Measurements from ENCODE around the gene RUVBL2. TPM values are rescaled to one million over a fixed set of nuclear protein-coding genes. Genes with fewer than 3 reads are reported as not detected.

The RUVBL2 gene
- total RNA-seq, 1 experiment from 2014 or later = 130 TPM

GRCh38 chr19:48986211-48986610 lies 7.5 kb upstream of the RUVBL2 start:
- no peak overlapping the region for H3K27ac ChIP-seq (ENCODE audit: insufficient read length, low read depth, low read length)
- no peak overlapping the region for H3K18ac ChIP-seq (ENCODE audit: insufficient read length, low read depth, low read length)
- Mint-ChIP-seq H3K9me3 (no peaks in the 10 kb centered on the region; a peak in 1 of 5 replicates), H3K27ac (no peak overlapping the region), H3K4me1 (peaks cover 12 to 13% of the 10 kb centered on the region in 2 experiments), H3K4me3 (no peak overlapping the region), H3K36me3 (ENCODE audit: insufficient read depth in 1 of 3, low read depth in 3 of 3) (peaks cover 29 to 75% (median 70%) of the 10 kb centered on the region in 3 experiments), H3K27me3 (ENCODE audit: low read depth) (no peaks in the 10 kb centered on the region)
- no peak overlapping the region for H3K4me2 ChIP-seq (ENCODE audit: insufficient read depth, insufficient read length, low read length)
- H3K79me2 ChIP-seq (ENCODE audit: insufficient read depth, low read length) = no peaks in the 10 kb centered on the region; the same call in 1 of the 2 replicates
- H2BK20ac ChIP-seq (ENCODE audit: low read depth, low read length, poor library complexity, severe bottlenecking) = no peak overlapping the region
- no peak overlapping the region for H2AK5ac ChIP-seq (ENCODE audit: insufficient read length, low read length)
- no peak overlapping the region for H4K5ac ChIP-seq (ENCODE audit: insufficient read length, low read depth, low read length)
- H3K56ac ChIP-seq (ENCODE audit: insufficient read length, low read depth, low read length) = no peak overlapping the region
- no peaks in the 10 kb centered on the region for H3K23me2 ChIP-seq (ENCODE audit: insufficient read length, low read depth, low read length, poor library complexity, severe bottlenecking)
- H3K9me3 ChIP-seq (ENCODE audit: control insufficient read depth, low read depth, low read length) = no peaks in the 10 kb centered on the region
- no peak overlapping the region for H3T11ph ChIP-seq (ENCODE audit: low read length)
- H3K27me3 ChIP-seq (ENCODE audit: insufficient read depth, low read length) = no peaks in the 10 kb centered on the region
- no peak overlapping the region for H4K8ac ChIP-seq (replicated peaks; ENCODE audit: insufficient read length, low read depth, low read length)
- DNase-seq = no peak
- no peak overlapping the region for H2BK15ac ChIP-seq (ENCODE audit: low read depth, low read length)
- no peak overlapping the region for H3K23ac ChIP-seq (ENCODE audit: insufficient read length, low read depth, low read length)
- H4K20me1 ChIP-seq (ENCODE audit: control insufficient read depth, insufficient read depth, insufficient read length) = no peaks in the 10 kb centered on the region
- H3K9ac ChIP-seq (ENCODE audit: extremely low read depth, insufficient read length, low read length) = no peak overlapping the region
- H3K4ac ChIP-seq (ENCODE audit: low read depth, low read length) = no peak overlapping the region
- H2BK12ac ChIP-seq (ENCODE audit: insufficient read length, low read depth, low read length) = no peak overlapping the region
- WGBS (ENCODE audit: extremely low coverage, insufficient read length, low lambda C conversion rate) = no CpG with 5 or more reads among the region's 3 CpGs
- H4K91ac ChIP-seq (ENCODE audit: insufficient read length, low read depth, low read length) = no peak overlapping the region
- H2BK5ac ChIP-seq (ENCODE audit: insufficient read length, low read length) = no peak overlapping the region
- H2AFZ ChIP-seq (ENCODE audit: low read length) = no peak overlapping the region
- no peaks in the 10 kb centered on the region for H3K79me1 ChIP-seq (ENCODE audit: insufficient read depth, low read depth, low read length, poor library complexity, severe bottlenecking)
- no peak for TF ChIP-seq CTCF (conservative IDR thresholded peaks at IDR 0.05)
- H3K14ac ChIP-seq (ENCODE audit: insufficient read depth, low read length) = no peak overlapping the region
- H2BK120ac ChIP-seq (ENCODE audit: low read depth, low read length, poor library complexity, severe bottlenecking) = no peak overlapping the region
- H3K4me1 ChIP-seq (ENCODE audit: insufficient read depth, low read length) = no peaks in the 10 kb centered on the region

Measured in H9 (cell line).